Hepatic stellate cell (primary cell): ENCODE results near the gene MTARC2.
A peak's percentile ranks its signal among the peaks of the same experiment; 100 is the strongest.
"Not testable (repeated sequence)": the region's sequence is repeated elsewhere in the genome, so short reads cannot be mapped to it uniquely, and the experiment has no call there.

Experiments
- DNase-seq: peaks from one replicate; pipeline ENCODE4 v3.0.0; 2011; ENCODE audit warnings: low spot score

Gene MTARC2

GRCh38 chr1:220748089-220748934 lies at the start of gene MTARC2:
TSS of gene MTARC2 (plus strand) at chr1:220748322. CDS start at chr1:220748532, 210 bp downstream.
- peak; percentile 76 for DNase-seq

GRCh38 chr1:220698607-220699016 lies 49.5 kb upstream of the MTARC2 start:
- DNase-seq, result no peak

- DNase-seq, result no peak
These were observed 49.1 kb upstream of the MTARC2 start for GRCh38 chr1:220699044-220699443.

DNA sequence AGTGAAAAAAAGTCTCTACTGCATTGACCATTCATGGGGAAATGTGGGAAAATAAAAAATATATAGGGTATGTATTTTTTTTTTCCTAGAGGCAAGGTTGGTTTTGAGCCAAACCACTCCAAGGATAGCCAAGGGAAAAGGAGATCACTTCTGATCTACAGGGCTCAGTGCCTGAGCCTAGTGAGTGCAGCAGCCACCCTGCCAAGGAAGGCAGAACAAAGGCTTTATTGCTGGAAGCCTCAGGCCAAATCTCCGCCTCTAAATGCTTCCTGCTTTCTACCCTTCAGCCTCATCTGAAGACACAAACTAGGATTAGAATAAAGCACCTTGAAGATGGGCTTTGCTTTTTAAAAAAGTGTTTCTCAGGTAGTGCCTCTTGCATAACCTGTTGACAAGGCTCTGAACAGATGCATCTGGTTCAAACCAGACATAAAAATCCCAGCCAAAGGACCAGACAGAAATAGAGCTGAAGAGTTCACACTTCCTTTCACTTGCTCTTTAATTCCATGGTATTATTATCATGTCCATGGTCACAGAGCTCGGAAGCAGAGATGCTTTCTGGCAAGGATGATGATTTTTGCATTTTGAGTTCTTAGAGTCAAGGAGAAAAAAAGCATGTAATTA lies 47.5 kb upstream of the MTARC2 start:
- DNase-seq, result no peak

DNA sequence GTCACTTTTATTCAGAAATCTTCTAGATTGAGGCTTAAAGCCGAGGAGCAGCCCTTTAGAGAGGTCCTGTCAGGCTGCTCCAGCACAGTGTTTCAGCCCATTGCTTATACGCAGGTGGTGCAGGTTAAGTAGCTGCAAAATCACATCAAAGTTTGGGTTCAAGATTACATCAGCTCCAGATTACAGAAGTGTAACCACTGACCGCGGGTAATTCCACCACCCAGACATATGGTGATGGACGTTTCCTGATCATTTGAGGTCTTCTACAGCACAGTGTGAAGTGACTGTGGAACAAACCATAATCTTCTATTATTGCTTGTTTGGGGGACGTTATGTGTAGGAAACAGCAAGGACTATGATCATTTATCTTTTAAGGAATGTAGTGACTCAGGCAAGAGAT lies 46.1 kb upstream of the MTARC2 start:
- DNase-seq, result no peak

GRCh38 chr1:220702733-220703270 lies 45.3 kb upstream of the MTARC2 start:
- DNase-seq, result no peak

DNA sequence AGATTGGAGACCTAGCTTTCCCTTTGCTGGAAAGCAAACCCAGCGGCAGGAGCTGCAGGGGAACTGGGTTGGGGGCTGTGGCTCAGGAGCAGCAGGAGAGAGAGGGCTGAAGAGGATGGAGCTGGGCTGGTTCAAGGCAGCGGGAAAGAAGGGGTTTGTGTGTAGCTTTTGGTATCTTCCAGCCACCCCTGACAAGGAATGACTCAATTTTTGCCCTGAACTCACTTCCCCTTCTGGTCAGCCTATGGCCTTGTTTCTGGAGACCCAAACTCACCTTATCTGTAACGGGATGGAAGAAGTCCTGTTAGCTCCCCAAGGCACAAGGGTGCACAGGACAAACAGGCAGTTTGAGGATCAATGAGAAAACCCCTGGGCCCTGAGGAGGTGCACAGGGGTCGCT lies 44.8 kb upstream of the MTARC2 start:
- no peak for DNase-seq

- no peak for DNase-seq
These were observed 42.3 kb upstream of the MTARC2 start for GRCh38 chr1:220705782-220706181.

DNA sequence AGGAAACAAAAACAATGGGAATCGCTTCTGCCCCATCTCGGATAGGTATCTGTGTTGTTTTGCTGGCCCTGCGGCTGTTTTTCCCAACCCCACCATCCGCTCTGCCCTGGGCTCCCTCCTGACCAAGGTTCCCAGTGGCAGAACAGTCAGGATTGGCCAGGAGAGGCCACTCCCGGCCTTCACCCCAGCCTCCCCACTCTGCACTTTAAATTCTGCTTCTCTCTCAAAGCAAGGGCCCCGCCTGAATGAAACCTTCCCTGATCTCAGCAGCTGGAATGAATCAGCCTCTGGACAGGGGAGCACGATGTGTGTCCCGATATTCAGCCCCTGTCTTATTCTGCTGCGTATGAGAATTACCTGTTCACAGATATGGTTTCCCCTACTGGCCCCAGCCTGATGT lies 41.6 kb upstream of the MTARC2 start:
- no peak for DNase-seq

DNA sequence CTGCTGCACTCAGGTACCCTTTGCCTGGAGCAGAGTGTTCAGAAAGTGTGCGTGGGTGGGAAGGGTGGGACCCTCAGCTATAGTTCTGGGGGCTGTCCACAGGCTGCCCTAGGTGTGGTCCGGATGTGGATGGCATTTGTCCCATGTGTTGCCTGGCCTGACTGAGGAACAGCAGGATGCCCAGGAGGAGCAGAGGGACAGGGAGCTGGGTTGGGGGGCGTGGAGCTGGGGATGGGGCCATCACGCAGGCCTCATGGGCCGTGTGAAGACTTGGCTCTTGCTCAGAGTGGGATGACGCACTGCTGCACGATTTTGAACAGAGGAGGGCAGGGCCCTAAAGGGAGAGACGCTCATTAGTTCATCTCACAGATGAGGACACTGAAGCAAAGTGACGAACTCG lies 41.0 kb upstream of the MTARC2 start:
- no peak for DNase-seq

DNA sequence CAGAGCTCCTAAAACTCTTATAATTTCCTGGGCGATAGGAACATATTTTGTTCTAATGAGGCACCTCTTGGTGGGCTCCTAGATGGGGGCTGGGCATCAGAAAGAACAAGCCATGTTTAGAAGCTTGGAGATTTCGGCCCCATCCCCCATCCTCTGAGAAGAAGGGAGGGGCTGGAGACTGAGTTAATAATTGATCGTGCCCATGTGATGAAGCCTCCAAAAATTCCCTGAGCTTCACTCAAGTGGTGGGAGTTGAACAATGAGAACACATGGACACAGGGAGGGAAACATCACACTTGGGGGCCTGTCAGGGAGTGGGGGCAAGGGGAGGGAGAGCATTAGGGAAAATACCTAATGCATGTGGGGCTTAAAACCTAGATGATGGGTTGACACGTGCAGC lies 39.9 kb upstream of the MTARC2 start:
- DNase-seq, result no peak

DNA sequence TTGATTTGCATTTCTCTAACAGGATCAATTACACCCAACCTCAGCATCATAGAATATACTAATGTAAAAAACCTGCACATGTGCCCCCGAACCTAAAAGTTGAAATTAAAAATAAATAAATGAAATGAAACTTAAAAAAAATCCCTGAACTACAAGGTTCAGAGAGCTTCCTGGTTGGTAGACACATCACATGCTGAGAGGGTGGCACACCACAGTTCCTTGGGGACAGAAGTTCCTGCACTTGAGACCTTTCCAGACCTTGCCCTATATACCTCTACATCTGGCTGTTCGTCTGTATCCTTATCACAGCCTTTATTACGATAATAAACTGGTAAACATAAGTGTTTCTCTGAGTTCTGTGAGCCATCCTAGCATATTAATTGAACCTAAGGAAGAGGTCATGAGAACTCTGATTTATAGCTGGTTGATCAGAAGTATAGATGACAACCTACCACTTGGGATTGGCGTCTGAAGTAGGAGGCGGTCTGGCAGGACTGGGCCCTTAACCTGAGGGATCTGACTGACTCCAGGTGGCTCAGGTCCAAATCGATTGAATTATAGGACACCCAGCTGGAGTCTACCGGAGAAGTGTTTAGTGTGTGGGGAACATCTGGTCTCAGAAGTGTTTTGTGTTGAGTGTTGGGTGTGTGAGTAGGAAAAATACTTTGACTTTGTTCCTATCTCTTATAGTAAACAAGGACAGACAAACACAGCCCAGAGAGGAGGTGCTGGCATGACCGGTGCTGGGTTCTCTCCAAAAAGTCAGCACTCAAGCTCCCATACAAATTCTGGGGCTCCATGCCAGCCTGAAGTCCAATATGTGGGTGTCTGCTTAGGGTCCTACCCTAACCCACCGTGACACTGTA lies 39.0 kb upstream of the MTARC2 start:
- DNase-seq, result no peak

DNA sequence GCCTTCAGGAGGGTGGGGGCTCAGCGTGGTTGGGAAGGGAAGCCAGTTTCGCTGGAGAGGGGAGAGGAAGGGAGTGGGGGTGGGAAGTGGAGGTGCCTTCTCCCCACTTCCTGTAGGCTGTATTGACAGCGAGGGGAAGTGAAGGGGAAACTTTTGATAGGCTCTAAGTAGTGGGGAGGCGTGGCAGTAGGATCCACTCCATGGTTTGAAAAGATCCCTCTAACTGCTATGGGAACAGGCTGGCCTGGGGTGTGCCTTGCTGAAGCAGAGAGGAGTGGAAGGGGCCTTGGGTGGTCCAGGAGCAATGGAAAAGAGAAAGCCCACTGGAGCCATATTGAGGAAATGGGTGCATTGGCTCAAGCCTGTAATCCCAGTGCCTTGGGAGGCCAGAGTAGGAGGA lies 37.8 kb upstream of the MTARC2 start:
- DNase-seq, result no peak

GRCh38 chr1:220711056-220711809 lies 36.9 kb upstream of the MTARC2 start:
- DNase-seq, result no peak

DNA sequence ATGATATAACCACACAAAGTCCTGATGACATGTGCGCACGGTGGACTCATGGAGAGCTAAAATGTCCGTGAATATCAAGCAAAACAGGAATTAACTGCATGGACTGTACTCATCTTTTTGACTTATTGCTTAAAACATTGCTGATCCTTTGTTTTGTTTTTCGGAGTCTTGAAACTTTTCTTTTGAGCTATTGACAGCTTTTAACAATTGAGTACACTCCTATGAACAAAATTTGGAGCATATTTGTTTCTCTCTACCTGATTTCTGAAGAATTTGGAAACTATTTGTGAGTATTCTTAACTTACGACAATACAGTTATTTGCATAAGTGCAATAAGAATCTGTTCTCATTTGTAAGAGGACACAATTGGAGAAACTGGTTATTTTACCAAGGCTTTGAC lies 32.1 kb upstream of the MTARC2 start:
- DNase-seq, result not testable (repeated sequence)

GRCh38 chr1:220717800-220718640 lies 30.1 kb upstream of the MTARC2 start:
- no peak for DNase-seq

GRCh38 chr1:220721266-220721665 lies 26.9 kb upstream of the MTARC2 start:
- DNase-seq, result not testable (repeated sequence)

DNA sequence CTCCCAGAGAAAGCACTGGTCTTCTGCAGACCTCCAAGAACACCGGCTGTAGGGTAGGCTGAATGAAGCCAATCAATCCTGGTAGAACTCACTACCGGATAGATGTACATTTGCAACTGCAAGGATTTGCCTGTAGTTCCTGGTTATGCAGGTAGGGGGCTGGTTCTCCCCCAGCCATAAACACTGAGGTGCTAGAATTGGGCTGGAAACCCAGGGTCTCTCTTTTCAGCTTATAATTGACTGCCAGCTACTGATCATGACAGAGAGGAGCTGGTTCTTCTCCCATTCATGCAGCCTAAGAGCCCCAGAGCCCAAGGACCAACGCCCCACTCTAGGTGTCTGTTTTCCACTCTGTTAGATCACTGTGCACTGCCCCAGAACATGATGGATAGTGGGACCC lies 21.5 kb upstream of the MTARC2 start:
- no peak for DNase-seq

- no peak for DNase-seq
These were observed 20.6 kb upstream of the MTARC2 start for GRCh38 chr1:220727519-220727918.

DNA sequence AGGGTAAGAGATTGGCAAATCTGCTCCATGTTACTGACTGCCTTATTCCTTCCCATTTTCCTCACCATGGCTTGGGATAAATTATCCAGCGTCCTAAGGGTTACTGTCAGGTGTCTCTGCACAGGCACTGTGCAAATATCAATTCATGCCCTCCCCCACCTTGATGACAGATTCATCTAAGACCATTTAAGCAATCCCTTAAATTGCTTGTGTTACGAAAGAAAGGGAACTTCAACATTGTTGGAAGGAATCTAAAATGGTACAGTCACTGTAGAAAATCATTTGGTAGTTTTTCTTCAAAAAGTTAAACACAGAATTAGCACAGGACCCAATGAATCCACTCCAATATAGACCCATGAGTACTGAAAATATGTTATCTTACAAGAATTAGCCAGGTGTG lies 17.6 kb upstream of the MTARC2 start:
- DNase-seq, result no peak

- no peak for DNase-seq
These were observed 16.0 kb upstream of the MTARC2 start for GRCh38 chr1:220732137-220732536.
